T-helper 2 cell treated with Interferon-gamma antibody and Interleukin-4, amounts not matched to agents 5 μg/mL and 100 μg/mL, for 36 hours (primary cell): ENCODE data around the gene NKAIN2.
"Not testable (repeated sequence)": the region's sequence is repeated elsewhere in the genome, so short reads cannot be mapped to it uniquely, and the experiment has no call there.

Source experiments
- DNase-seq: peaks from one replicate; pipeline ENCODE4 v3.0.0; 2021; ENCODE audit warnings: low spot score
- H3K27ac Mint-ChIP-seq: one replicate; pipeline ENCODE4 v1.8.0; 2021; ENCODE audit warnings: mild to moderate bottlenecking, mixed read lengths
- H3K27me3 Mint-ChIP-seq: one replicate; pipeline ENCODE4 v1.8.0; 2021; ENCODE audit warnings: low read depth, mixed read lengths
- H3K36me3 Mint-ChIP-seq: one replicate; pipeline ENCODE4 v1.8.0; 2021; ENCODE audit warnings: low read depth, mixed read lengths
- H3K4me1 Mint-ChIP-seq: one replicate; pipeline ENCODE4 v1.8.0; 2021; ENCODE audit warnings: low read depth, mixed read lengths
- H3K4me3 Mint-ChIP-seq: one replicate; pipeline ENCODE4 v1.8.0; 2022; ENCODE audit warnings: mild to moderate bottlenecking, moderate library complexity, mixed read lengths
- H3K9me3 Mint-ChIP-seq: one replicate; pipeline ENCODE4 v1.8.0; 2021; ENCODE audit warnings: mixed read lengths

The NKAIN2 gene

DNA sequence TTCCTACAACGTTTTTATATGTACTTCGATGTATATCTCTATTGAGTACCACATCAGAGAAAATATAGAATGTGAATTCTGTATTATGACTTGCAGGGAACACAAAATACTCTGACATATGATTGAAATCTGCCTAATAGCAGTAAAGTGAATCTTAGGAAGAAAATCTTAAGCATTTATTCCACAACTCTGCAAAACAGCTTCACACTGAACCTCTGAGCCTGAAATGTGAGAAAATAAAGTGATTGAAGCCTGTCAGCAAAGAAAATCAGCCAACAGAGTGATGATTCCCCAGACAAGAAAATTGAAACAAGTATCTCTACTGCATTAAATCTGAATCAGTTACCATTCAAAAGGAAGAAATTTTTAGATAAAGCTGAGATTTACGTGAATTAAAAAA, 659.1 kb downstream of the NKAIN2 start:
- no peak for DNase-seq
- H3K27ac Mint-ChIP-seq = no peak overlapping the region
- H3K9me3 Mint-ChIP-seq = peaks cover 7% of the 10 kb centered on the region
- H3K4me3 Mint-ChIP-seq = no peak overlapping the region
- no peaks in the 10 kb centered on the region for H3K36me3 Mint-ChIP-seq
- H3K27me3 Mint-ChIP-seq = no peaks in the 10 kb centered on the region
- no peaks in the 10 kb centered on the region for H3K4me1 Mint-ChIP-seq

DNA sequence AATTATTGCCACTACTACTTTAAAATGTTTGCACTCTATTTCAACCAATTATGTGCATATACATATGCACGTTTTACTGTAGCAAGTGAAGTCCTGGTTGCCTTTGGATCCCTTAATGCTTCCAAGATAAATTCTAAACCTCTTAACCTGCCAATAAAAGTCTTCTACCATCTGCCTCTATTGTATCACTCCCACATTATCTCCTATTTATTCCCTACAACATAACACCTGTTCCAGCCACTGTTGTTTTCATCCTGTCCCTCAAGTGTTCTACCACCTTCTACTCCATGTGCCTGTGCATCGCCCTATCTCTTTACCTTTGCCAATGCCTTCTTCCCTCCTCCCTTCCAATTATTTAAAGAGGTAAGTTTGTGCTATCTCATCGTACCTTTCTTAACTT, 659.6 kb downstream of the NKAIN2 start:
- no peaks in the 10 kb centered on the region for H3K4me1 Mint-ChIP-seq
- no peaks in the 10 kb centered on the region for H3K36me3 Mint-ChIP-seq
- no peak overlapping the region for H3K4me3 Mint-ChIP-seq
- no peak overlapping the region for H3K27ac Mint-ChIP-seq
- no peak for DNase-seq
- peaks cover 7% of the 10 kb centered on the region for H3K9me3 Mint-ChIP-seq
- no peaks in the 10 kb centered on the region for H3K27me3 Mint-ChIP-seq

DNA sequence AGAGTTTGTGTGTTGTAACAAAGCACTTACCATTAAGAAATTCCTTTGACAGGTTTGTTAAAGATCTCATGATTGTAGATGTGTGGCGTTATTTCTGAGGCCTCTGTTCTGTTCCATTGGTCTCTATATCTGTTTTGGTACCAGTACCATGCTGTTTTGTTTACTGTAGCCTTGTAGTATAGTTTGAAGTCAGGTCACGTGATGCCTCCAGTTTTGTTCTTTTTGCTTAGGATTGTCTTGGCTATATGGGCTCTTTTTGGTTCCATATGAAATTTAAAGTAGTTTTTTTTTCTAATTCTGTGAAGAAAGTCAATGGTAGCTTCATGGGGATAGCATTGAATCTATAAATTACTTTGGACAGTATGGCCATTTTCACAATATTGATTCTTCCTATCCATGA, 660.9 kb downstream of the NKAIN2 start:
- not testable (repeated sequence) for H3K36me3 Mint-ChIP-seq, H3K27me3 Mint-ChIP-seq, H3K4me3 Mint-ChIP-seq, H3K9me3 Mint-ChIP-seq, H3K27ac Mint-ChIP-seq, DNase-seq, H3K4me1 Mint-ChIP-seq

DNA sequence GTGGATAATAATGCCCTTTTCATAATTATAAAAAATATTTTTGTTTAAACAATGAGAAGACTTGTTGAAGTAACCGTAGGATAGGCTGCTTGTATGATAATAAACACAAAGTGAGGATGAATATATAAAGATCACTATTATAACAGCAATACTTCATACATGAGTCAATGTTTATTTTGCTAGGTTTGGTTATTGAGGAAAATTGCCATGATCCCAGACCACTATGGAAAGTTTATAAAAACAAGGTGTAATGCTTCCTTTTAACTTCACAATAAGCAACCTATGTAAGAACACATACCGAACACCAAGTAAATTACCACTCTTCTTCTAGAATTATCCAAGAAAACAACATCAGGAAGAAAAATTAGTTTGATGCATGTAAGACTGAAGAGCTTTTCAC, 663.3 kb downstream of the NKAIN2 start:
- H3K4me3 Mint-ChIP-seq = no peak overlapping the region
- H3K27me3 Mint-ChIP-seq = no peaks in the 10 kb centered on the region
- H3K9me3 Mint-ChIP-seq = peaks cover 7% of the 10 kb centered on the region
- H3K27ac Mint-ChIP-seq = no peak overlapping the region
- no peaks in the 10 kb centered on the region for H3K4me1 Mint-ChIP-seq
- no peaks in the 10 kb centered on the region for H3K36me3 Mint-ChIP-seq
- DNase-seq = no peak

DNA sequence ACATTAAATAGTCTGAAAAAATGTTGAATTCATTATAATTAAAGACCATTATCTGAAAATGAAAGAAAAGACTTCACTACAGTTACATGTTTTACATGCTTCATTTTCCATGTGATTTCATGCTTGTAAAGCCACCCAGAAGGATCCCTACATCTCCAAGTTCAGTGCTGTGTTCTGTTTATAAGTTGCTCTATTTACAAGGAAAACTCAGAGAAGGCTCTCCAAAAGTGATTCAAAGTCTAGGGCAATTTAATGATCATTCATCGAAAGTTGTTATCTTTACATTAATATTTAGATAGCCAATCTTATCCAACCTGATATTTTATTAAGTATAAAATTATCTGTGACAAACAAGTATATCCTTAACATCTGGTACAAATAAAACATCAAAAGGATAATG, 663.7 kb downstream of the NKAIN2 start:
- H3K4me3 Mint-ChIP-seq = no peak overlapping the region
- H3K27ac Mint-ChIP-seq = no peak overlapping the region
- H3K4me1 Mint-ChIP-seq = no peaks in the 10 kb centered on the region
- no peaks in the 10 kb centered on the region for H3K27me3 Mint-ChIP-seq
- H3K9me3 Mint-ChIP-seq = peaks cover 7% of the 10 kb centered on the region
- DNase-seq = no peak
- no peaks in the 10 kb centered on the region for H3K36me3 Mint-ChIP-seq

DNA sequence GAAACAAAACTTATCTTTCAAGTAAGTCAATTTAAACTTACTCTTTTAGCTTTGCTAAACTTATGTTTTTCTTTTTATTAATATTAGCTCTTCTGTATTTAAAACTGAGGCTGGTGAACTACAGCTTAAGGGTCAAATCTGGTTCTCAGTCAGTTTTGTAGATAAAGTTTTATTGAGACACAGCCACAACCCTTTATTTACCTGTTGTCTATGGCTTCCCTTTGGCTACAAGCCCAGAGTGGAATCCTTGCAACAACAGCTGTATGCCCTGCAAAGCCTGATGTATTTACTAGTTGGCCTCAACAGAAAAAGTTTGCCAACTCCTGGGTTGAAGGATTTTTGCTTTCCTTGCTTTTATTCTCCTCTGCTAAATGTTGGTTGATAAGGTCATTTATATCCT, 667.1 kb downstream of the NKAIN2 start:
- H3K9me3 Mint-ChIP-seq = no peaks in the 10 kb centered on the region
- no peak overlapping the region for H3K27ac Mint-ChIP-seq
- H3K27me3 Mint-ChIP-seq = no peaks in the 10 kb centered on the region
- no peak for DNase-seq
- H3K4me1 Mint-ChIP-seq = no peaks in the 10 kb centered on the region
- no peak overlapping the region for H3K4me3 Mint-ChIP-seq
- H3K36me3 Mint-ChIP-seq = no peaks in the 10 kb centered on the region

DNA sequence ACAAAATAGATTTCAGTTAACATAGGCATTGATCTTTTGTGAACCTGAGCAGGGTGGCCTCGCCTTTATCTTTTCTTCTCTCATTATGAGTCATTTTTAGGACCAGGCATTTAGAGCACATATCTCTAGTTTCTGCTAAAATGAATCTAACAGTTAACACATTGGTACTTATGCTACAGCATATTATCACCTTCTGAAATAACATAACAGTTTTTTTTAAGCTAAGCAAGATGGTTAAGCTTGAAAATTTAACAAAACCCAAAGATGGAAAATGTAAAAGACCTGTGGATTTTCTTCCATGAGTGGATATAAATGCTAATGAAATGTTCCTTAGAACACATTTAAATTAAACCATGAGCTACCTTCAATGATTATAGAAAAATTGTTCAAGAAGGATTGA, 671.5 kb downstream of the NKAIN2 start:
- no peak for DNase-seq
- Mint-ChIP-seq H3K27me3 (no peaks in the 10 kb centered on the region), H3K9me3 (no peaks in the 10 kb centered on the region), H3K4me1 (no peaks in the 10 kb centered on the region), H3K36me3 (no peaks in the 10 kb centered on the region), H3K27ac (no peak overlapping the region), H3K4me3 (no peak overlapping the region)

DNA sequence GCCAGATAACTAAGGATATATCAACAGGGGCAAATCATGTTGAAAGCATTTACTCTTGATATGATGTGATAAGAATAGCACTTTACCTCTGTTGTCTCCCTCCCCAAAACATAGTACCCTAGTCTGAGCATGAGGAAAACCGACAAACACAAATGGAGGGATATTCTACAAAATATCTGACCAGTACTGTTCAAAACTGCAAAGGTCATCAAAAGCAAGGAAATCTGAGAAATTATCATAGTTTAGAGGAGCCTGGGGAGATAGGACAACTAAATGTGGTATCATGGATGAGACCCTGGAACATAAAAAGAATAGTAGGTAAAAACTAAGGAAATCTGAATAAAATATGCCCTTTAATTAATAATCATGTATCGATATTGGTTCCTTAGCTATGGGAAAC, 675.2 kb downstream of the NKAIN2 start:
- Mint-ChIP-seq H3K27ac (no peak overlapping the region), H3K27me3 (no peaks in the 10 kb centered on the region), H3K36me3 (no peaks in the 10 kb centered on the region), H3K9me3 (no peaks in the 10 kb centered on the region), H3K4me1 (no peaks in the 10 kb centered on the region), H3K4me3 (no peak overlapping the region)
- no peak for DNase-seq

DNA sequence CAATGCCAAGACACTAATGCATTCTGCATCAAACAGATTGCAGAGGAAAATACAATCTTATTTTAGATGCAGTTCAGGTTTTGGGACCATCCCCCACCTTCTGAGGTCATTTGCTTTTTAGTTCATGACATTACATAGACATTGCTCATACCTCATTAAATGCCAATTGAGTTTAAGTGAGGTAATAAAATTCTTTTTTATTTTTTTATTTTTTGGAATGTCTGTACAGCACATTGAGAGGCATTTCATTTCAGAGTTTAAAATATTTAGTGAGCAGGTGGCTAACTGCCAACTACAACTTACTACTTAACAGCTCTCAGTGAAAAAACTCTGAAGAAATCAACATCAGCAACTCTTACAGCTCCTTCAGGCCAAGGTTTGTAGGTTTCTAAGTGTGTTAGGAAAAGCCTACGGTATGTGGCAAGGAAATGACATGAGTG, 676.3 kb downstream of the NKAIN2 start:
- Mint-ChIP-seq H3K4me1 (no peaks in the 10 kb centered on the region), H3K27ac (no peak overlapping the region), H3K9me3 (no peaks in the 10 kb centered on the region), H3K4me3 (no peak overlapping the region), H3K27me3 (no peaks in the 10 kb centered on the region), H3K36me3 (no peaks in the 10 kb centered on the region)
- DNase-seq = no peak

DNA sequence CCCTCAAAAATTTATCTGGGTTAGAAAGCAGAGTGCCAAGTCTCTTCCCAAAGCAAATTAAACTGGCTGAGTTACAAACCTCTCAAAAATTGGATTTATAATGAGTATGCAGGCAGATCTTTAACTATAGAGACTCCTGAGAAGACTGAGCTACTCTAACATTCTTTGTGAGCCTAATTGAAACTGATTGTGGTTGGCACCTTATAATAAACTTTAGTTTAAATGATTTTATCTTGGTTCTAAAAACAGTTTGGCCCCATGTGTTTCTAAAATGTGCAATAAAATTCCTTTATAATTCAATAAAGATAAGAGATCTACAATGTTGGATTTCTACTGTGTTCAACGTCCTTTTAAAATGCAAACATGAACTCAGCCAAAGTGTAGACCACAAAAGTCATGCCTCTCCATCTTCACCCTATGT, 678.4 kb downstream of the NKAIN2 start:
- Mint-ChIP-seq H3K27me3 (no peaks in the 10 kb centered on the region), H3K4me3 (no peak overlapping the region), H3K9me3 (no peaks in the 10 kb centered on the region), H3K27ac (no peak overlapping the region), H3K36me3 (no peaks in the 10 kb centered on the region), H3K4me1 (no peaks in the 10 kb centered on the region)
- no peak for DNase-seq

DNA sequence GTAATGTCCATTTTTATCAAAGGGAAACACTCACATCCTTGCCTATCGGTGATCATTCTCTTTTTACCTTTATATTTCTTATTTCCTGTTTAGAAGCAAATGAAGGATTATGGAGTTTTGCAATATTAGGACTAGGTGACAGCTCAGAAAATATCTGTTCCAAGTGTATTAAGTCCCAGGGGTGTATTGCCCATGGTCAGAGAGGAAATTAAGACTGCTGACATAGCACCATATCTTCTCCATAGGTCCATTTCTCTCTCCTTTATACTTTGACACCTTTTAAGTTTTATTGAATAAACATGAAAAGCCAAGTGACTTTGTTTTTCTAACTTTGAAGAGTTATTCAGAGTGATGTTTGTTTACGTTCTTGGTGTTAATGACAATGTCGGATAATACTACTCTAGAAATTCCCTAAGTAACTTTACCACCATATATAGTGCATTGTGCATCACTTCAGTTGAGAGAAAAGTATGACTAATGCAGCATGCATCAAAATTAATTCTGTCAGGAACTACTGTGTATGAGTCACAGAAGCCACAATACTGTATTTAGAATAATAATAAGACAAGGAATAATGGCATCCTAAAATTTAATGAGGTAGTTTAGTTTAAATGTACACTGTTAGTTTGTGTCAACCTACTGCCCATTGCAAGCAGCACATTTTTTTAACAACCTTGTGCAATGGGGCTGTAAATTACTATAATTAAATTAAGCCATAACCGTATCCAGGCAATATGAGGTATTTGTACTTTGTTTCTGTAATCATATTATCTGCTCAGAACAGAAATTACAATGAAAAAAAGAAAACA, 684.2 kb downstream of the NKAIN2 start:
- Mint-ChIP-seq H3K4me3 (no peak overlapping the region), H3K4me1 (no peaks in the 10 kb centered on the region), H3K9me3 (no peaks in the 10 kb centered on the region), H3K36me3 (no peaks in the 10 kb centered on the region), H3K27ac (no peak overlapping the region), H3K27me3 (no peaks in the 10 kb centered on the region)
- no peak for DNase-seq

DNA sequence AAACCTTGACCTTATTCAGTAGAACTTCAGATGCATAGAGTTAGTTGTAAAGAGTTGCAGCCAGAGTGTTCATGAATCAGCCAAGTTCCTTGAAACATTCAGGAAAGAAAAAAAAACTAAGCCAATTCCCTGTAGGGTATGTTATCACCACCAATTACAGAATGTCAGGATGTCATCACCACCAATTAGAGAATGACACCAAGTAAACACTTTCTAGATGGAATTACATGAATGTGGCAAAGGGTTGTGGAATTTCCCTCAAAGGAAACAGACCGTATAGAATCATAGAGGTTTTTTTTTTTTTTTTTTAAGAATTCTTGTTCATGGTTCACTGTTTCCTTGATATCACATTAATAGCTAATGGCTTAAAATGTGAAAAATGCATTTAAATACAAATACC, 686.5 kb downstream of the NKAIN2 start:
- Mint-ChIP-seq H3K9me3 (no peaks in the 10 kb centered on the region), H3K4me3 (no peak overlapping the region), H3K4me1 (no peaks in the 10 kb centered on the region), H3K27me3 (no peaks in the 10 kb centered on the region), H3K36me3 (no peaks in the 10 kb centered on the region), H3K27ac (no peak overlapping the region)
- DNase-seq = no peak

DNA sequence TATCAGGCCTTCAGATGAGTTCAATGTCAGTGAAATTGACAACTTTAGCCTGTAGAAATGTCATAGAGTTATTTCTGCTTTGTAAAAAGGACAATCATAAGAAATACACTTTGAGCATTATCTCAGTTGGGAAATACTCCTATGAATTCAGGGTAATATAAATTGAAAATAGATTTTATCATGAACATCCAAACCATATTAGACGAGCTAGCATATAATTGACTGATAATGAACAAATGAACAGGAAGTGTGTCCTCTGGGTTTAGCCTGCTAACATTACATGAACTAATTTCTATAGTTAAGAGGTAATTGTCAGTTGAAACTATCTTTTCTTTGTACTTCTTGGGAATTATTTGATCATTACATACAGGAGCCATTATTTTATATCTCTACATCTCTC, 689.6 kb downstream of the NKAIN2 start:
- no peaks in the 10 kb centered on the region for H3K9me3 Mint-ChIP-seq
- no peaks in the 10 kb centered on the region for H3K4me1 Mint-ChIP-seq
- no peaks in the 10 kb centered on the region for H3K36me3 Mint-ChIP-seq
- H3K27ac Mint-ChIP-seq = no peak overlapping the region
- H3K27me3 Mint-ChIP-seq = no peaks in the 10 kb centered on the region
- DNase-seq = no peak
- no peak overlapping the region for H3K4me3 Mint-ChIP-seq

DNA sequence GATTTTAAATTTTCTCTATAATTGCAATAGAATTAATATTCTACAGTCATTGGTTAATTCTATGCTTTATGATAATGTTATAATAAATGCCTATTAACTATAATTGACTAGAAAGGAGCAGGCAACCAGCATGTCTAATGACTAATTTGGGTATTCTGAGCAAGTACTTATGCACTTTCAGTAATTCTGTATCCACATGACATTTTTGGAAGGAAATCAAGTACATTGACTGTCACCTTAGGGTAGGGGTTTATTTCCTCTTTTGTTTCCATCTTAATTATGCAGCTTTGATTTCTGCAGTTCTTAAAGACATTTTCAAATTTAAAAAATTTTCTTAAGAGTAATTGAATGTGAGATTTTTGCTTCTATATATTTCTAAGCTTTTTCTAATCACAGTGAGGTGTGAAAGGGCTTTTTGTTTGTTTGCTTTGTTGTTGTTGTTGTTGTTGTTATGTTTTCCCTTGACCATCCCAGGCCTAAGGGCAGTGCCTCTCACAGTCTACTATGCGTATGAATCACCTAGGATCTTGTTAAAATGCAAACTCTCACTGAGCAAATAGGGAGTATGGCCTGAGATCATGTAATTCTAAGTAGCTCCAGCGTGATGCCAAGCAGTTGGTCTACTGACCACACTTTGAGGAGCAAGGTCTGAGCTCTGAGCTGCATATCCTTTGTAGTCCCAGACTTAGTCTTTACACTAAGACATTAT, 691.4 kb downstream of the NKAIN2 start:
- Mint-ChIP-seq H3K27me3 (no peaks in the 10 kb centered on the region), H3K36me3 (no peaks in the 10 kb centered on the region), H3K4me3 (no peak overlapping the region), H3K27ac (no peak overlapping the region), H3K4me1 (no peaks in the 10 kb centered on the region), H3K9me3 (no peaks in the 10 kb centered on the region)
- DNase-seq = no peak
